Activated CD4-positive, alpha-beta memory T cell treated with anti-CD3 and anti-CD28 coated beads for 36 hours (primary cell): Measurements from ENCODE around the gene DIS3L2. TPM values are rescaled to one million over a fixed set of nuclear protein-coding genes. Genes with fewer than 3 reads are reported as not detected.
"Not testable (repeated sequence)": the region's sequence is repeated elsewhere in the genome, so short reads cannot be mapped to it uniquely, and the experiment has no call there.

Experiments
- CTCF ChIA-PET: fragments of 350-600 bp; sonication (Branson Sonifier 250); formaldehyde crosslinking; loops from one replicate; lab custom pipeline; 2021; ENCODE audit warnings: antibody characterized with exemption, inconsistent platforms; lab: Charles Lee
- POLR2A ChIA-PET: fragments of 350-600 bp; sonication (Branson Sonifier 250); formaldehyde crosslinking; loops from one replicate; lab custom pipeline; 2021; ENCODE audit warnings: antibody characterized with exemption; lab: Charles Lee
- DNase-seq: peaks from one replicate; pipeline ENCODE4 v3.0.0-alpha.2; 2020
- H3K27ac Mint-ChIP-seq: one replicate; pipeline ENCODE4 v1.8.0; 2021; ENCODE audit warnings: mixed read lengths
- H3K27me3 Mint-ChIP-seq: one replicate; pipeline ENCODE4 v1.8.0; 2021; ENCODE audit warnings: mixed read lengths
- H3K36me3 Mint-ChIP-seq: one replicate; pipeline ENCODE4 v1.8.0; 2021; ENCODE audit warnings: mixed read lengths
- H3K4me1 Mint-ChIP-seq: one replicate; pipeline ENCODE4 v1.8.0; 2021; ENCODE audit warnings: low read depth, mixed read lengths
- H3K4me3 Mint-ChIP-seq: one replicate; pipeline ENCODE4 v1.8.0; 2021; ENCODE audit warnings: mild to moderate bottlenecking, mixed read lengths
- H3K9me3 Mint-ChIP-seq: one replicate; pipeline ENCODE4 v1.8.0; 2021; ENCODE audit warnings: mixed read lengths
- intact Hi-C: fragments of 100-400 bp; cut with micrococcal nuclease; formaldehyde crosslinking; loops from one replicate; pipeline ENCODE4 v1.15.1; 2023
- total RNA-seq, 2 experiments: library from RNA; stranded (reverse); gene quantifications; one replicate each; pipeline ENCODE4 v1.2.3, GENCODE V29; 2021

The DIS3L2 gene
- total RNA-seq, 2 experiments from 2014 or later = 20.5 to 25.7 TPM

GRCh38 chr2:232370007-232370406 lies 408.5 kb downstream of the DIS3L2 start:
- H3K4me1 Mint-ChIP-seq, intact Hi-C loops, H3K9me3 Mint-ChIP-seq, H3K4me3 Mint-ChIP-seq, CTCF ChIA-PET, POLR2A ChIA-PET, DNase-seq, H3K27me3 Mint-ChIP-seq, H3K27ac Mint-ChIP-seq, H3K36me3 Mint-ChIP-seq: not testable (repeated sequence)

- Mint-ChIP-seq H3K9me3 (no peaks in the 10 kb centered on the region), H3K27me3 (no peaks in the 10 kb centered on the region), H3K36me3 (no peaks in the 10 kb centered on the region), H3K4me1 (no peaks in the 10 kb centered on the region), H3K27ac (no peak overlapping the region), H3K4me3 (no peak overlapping the region)
- ChIA-PET POLR2A (no interaction called here), CTCF (interaction anchor here (1.1 kb wide), 1 partner anchor 67 kb away, joined by 3 read pairs; no protein-coding TSS in a partner anchor)
- intact Hi-C loops = no loop called here
- no peak for DNase-seq
Observed at GRCh38 chr2:232372231-232373208, 411.0 kb downstream of the DIS3L2 start.

- Mint-ChIP-seq H3K4me3 (no peak overlapping the region), H3K36me3 (no peaks in the 10 kb centered on the region), H3K27me3 (peaks cover 3% of the 10 kb centered on the region), H3K27ac (no peak overlapping the region), H3K9me3 (no peaks in the 10 kb centered on the region), H3K4me1 (no peaks in the 10 kb centered on the region)
- intact Hi-C loops = no loop called here
- ChIA-PET POLR2A (no interaction called here), CTCF (interaction anchor here (0.7 kb wide), 1 partner anchor 73 kb away, joined by 4 read pairs; no protein-coding TSS in a partner anchor)
- DNase-seq = no peak
Observed at GRCh38 chr2:232374356-232374755, 412.8 kb downstream of the DIS3L2 start.

GRCh38 chr2:232375164-232375563 lies 413.7 kb downstream of the DIS3L2 start:
- H3K9me3 Mint-ChIP-seq = no peaks in the 10 kb centered on the region
- H3K4me1 Mint-ChIP-seq = no peaks in the 10 kb centered on the region
- DNase-seq = no peak
- H3K27ac Mint-ChIP-seq = no peak overlapping the region
- no peak overlapping the region for H3K4me3 Mint-ChIP-seq
- H3K36me3 Mint-ChIP-seq = no peaks in the 10 kb centered on the region
- ChIA-PET POLR2A (no interaction called here), CTCF (no interaction called here)
- peaks cover 3% of the 10 kb centered on the region for H3K27me3 Mint-ChIP-seq
- intact Hi-C loops = no loop called here

- H3K4me1 Mint-ChIP-seq = no peaks in the 10 kb centered on the region
- ChIA-PET POLR2A (no interaction called here), CTCF (no interaction called here)
- DNase-seq = no peak
- no peaks in the 10 kb centered on the region for H3K9me3 Mint-ChIP-seq
- H3K27ac Mint-ChIP-seq = no peak overlapping the region
- H3K27me3 Mint-ChIP-seq = peaks cover 3% of the 10 kb centered on the region
- intact Hi-C loops = no loop called here
- H3K36me3 Mint-ChIP-seq = no peaks in the 10 kb centered on the region
- no peak overlapping the region for H3K4me3 Mint-ChIP-seq
Observed at GRCh38 chr2:232376260-232376659, 414.7 kb downstream of the DIS3L2 start.

- Mint-ChIP-seq H3K36me3 (no peaks in the 10 kb centered on the region), H3K27me3 (peaks cover 3% of the 10 kb centered on the region), H3K27ac (no peak overlapping the region), H3K4me1 (no peaks in the 10 kb centered on the region), H3K9me3 (no peaks in the 10 kb centered on the region), H3K4me3 (no peak overlapping the region)
- POLR2A ChIA-PET = no interaction called here
- CTCF ChIA-PET = no interaction called here
- DNase-seq = no peak
- intact Hi-C loops = no loop called here
Observed at GRCh38 chr2:232376713-232377112, 415.2 kb downstream of the DIS3L2 start.

- Mint-ChIP-seq H3K9me3 (no peaks in the 10 kb centered on the region), H3K4me3 (no peak overlapping the region), H3K27me3 (peaks cover 5% of the 10 kb centered on the region), H3K27ac (no peak overlapping the region), H3K4me1 (no peaks in the 10 kb centered on the region), H3K36me3 (no peaks in the 10 kb centered on the region)
- CTCF ChIA-PET = no interaction called here
- POLR2A ChIA-PET = no interaction called here
- intact Hi-C loops = no loop called here
- no peak for DNase-seq
Observed at GRCh38 chr2:232377319-232377718, 415.8 kb downstream of the DIS3L2 start.

- ChIA-PET POLR2A (no interaction called here), CTCF (no interaction called here)
- intact Hi-C loops = no loop called here
- no peak overlapping the region for H3K4me3 Mint-ChIP-seq
- H3K27me3 Mint-ChIP-seq = peaks cover 9% of the 10 kb centered on the region
- no peaks in the 10 kb centered on the region for H3K4me1 Mint-ChIP-seq
- H3K9me3 Mint-ChIP-seq = no peaks in the 10 kb centered on the region
- DNase-seq = no peak
- no peak overlapping the region for H3K27ac Mint-ChIP-seq
- H3K36me3 Mint-ChIP-seq = no peaks in the 10 kb centered on the region
Observed at GRCh38 chr2:232377841-232378734, 416.6 kb downstream of the DIS3L2 start.

- POLR2A ChIA-PET, H3K9me3 Mint-ChIP-seq, intact Hi-C loops, H3K4me3 Mint-ChIP-seq, H3K27ac Mint-ChIP-seq, H3K4me1 Mint-ChIP-seq, DNase-seq, H3K36me3 Mint-ChIP-seq, CTCF ChIA-PET: not testable (repeated sequence)
- H3K27me3 Mint-ChIP-seq = peaks cover 11% of the 10 kb centered on the region
Observed at GRCh38 chr2:232378735-232379151, 417.2 kb downstream of the DIS3L2 start, which contains the start of gene ALPP. ALPP (plus strand) TSS chr2:232378751; CDS start chr2:232378803, 52 bp downstream.

- H3K4me1 Mint-ChIP-seq, H3K4me3 Mint-ChIP-seq, CTCF ChIA-PET, H3K36me3 Mint-ChIP-seq, POLR2A ChIA-PET, H3K9me3 Mint-ChIP-seq, DNase-seq, intact Hi-C loops, H3K27ac Mint-ChIP-seq: not testable (repeated sequence)
- peaks cover 22% of the 10 kb centered on the region for H3K27me3 Mint-ChIP-seq
Observed at GRCh38 chr2:232379610-232380590, 418.4 kb downstream of the DIS3L2 start.

GRCh38 chr2:232381204-232382031 lies 419.9 kb downstream of the DIS3L2 start:
- H3K4me3 Mint-ChIP-seq, POLR2A ChIA-PET, H3K27ac Mint-ChIP-seq, intact Hi-C loops, H3K4me1 Mint-ChIP-seq, H3K9me3 Mint-ChIP-seq, H3K36me3 Mint-ChIP-seq, CTCF ChIA-PET: not testable (repeated sequence)
- peak; percentile 44 for DNase-seq
- peaks cover 33% of the 10 kb centered on the region for H3K27me3 Mint-ChIP-seq
